ENCODE results near the gene TRPV5.
"Not testable (repeated sequence)": the region's sequence is repeated elsewhere in the genome, so short reads cannot be mapped to it uniquely, and the experiment has no call there.

The TRPV5 gene

DNA sequence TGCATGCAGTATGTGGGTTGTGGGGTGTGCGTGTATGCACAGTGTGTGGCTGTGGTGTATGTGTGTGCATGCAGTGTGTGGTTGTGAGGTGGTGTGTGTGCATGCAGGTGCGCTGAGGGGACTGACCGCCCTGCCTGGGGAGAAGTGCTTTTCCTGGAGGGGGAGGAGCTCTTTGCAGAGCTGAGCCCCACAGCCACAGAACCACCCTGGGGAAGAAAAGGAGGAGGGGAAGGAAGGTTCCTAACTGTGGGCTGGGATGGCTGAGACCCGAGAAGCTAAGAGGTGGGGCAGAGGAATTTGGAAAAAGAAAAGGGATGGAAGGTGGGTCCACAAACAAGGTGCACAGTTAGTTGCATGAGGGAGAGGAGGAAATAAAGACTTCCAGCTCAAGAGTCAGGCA is at the start of gene TRPV5:
Gene TRPV5, minus strand, starts transcription at position 123 of the 400 bp plus-strand sequence. CDS start 287 bp downstream, outside the sequence.
- no peak for DNase-seq

DNA sequence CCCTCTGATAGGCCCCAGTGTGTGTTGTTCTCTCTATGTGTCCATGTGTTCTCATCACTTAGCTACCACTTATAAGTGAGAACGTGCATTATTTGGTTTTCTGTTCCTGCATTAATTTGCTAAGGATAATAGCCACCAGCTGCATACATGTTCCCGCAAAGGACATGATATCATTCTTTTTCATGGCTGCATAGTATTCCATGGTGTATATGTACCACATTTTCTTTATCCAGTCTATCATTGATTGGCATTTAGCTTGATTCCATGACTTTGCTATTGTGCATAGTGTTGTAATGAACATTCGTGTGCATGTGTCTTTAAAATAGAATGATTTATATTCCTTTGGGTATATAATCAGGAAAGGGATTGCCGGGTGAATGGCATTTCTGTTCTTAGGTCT is 44.9 kb upstream of the TRPV5 start:
- DNase-seq: not testable (repeated sequence)

DNA sequence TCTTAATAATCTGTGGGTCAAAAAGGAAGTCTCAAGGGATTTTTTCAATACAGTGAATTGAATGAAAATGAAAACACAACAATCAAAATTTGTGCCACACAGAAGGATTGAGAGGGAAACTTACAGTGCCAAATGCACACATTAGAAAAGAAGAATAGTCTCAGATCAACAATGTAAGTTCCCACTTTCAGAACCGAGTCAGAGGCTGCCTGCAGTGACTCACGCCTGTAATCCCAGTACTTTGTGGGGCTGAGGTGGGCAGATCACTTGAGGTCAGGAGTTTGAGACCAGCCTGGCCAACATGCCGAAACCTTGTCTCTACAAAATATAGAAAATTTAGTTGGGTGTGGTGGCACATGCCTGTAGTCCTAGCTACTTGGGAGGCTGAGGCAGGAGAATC is 41.1 kb upstream of the TRPV5 start:
- no peak for DNase-seq

DNA sequence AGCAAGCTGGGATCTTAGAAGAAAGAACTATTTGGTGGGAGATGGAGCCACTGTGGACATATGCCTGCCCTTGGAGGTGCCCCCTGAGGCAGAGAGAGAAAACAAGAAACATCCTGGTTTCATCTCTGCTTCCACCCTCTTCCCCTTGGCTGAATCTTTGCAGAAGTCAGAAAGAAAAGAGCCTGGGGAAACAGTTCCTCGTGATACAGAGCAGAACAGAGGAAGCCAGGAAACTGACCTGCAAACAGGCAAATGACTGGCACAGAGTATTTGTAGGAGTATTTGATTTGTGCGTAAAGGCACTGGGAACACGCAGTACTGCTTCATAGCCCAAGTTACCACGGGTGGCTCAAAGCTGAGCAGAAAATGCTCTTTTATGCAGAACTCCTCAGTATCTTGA is 35.6 kb upstream of the TRPV5 start:
- DNase-seq: no peak

DNA sequence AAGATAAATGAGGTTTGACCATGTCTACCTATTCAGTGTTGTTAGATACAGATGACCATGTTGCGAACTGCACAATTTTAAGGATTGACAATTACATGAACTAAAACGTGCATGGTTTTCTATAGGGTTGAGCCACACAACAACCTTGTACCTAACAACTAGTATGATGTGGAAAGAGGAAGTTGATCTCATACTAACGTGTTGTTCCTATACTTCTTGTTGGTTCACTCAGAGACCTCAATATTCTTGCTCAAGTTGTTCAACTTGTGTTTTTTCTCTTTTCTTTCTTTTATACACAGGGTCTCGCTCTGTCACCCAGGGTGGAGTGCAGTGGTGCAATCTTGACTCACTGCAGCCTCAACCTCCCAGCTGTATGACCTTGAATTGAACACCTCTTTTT is 34.7 kb upstream of the TRPV5 start:
- no peak for DNase-seq

DNA sequence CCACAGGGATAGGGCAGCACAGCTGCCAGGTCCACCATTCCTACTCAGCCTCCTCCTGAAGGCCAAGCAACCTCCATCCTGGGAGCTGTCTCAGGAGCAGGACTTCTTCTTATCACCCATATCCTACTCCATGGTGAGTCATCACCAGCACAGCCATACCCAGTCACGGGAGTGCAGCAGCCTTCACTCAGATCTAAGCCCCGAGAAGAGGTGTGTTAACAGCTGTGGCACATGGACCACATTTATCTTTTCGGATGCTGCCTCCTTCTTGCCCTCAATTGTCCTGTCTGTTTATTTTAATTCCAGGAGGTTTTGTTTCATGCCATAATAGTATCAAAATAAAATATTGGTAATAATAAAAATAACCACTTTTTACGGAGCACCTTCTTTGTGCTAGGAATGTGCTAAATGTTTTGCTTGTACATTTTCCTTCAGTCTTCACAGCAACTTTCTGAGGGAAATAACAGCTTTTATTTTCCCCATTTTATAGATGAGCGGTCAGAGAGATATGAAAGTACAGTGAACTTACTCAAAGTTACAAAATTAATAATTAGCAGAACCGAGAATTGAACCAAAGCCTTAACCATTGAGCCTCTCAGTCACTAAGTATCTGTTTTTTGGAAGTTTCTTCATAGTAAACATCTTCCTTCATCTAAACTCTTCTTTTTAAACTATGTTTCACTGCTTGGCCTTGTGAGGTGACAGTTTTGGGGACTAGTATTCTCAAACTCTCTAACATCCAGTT is 31.1 kb upstream of the TRPV5 start:
- DNase-seq: no peak

DNA sequence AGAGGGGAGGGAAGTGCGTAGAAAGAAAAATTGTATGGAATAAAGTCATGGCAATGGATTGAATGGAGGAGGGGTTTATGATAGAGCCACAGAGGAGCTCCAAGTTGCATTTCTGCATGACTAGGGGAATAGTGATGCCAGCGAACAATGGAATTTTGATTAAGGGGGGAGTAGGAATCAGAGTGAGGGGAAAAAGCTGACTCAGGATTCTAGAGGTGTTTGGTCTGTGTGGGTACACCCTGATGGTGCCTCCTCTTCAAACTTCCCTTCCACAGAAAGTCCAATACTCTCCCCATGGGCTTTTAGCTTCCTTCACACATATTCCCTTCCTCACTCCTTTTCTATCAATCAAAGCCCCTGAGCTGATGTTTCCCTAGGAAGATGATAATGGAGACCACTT is 30.4 kb upstream of the TRPV5 start:
- DNase-seq: no peak

DNA sequence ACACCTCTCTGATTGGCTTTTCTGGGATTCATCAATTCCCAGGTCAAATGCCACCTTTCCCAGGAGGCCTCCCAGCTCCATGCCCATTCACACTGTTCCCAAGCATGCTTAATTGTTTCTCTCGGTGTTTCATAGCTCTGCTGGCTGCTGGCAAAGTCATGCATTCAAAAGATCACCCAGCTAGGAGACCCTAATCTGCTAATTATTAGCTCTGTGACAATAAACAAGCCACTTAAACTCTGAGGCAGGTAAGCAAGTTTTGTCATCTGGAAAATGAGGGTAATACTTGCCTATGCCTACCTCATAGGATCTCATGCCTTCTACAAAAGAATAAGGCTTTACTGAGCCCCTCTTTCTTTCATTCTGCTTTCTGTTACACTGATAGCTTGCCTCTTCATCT is 29.4 kb upstream of the TRPV5 start:
- DNase-seq: no peak

DNA sequence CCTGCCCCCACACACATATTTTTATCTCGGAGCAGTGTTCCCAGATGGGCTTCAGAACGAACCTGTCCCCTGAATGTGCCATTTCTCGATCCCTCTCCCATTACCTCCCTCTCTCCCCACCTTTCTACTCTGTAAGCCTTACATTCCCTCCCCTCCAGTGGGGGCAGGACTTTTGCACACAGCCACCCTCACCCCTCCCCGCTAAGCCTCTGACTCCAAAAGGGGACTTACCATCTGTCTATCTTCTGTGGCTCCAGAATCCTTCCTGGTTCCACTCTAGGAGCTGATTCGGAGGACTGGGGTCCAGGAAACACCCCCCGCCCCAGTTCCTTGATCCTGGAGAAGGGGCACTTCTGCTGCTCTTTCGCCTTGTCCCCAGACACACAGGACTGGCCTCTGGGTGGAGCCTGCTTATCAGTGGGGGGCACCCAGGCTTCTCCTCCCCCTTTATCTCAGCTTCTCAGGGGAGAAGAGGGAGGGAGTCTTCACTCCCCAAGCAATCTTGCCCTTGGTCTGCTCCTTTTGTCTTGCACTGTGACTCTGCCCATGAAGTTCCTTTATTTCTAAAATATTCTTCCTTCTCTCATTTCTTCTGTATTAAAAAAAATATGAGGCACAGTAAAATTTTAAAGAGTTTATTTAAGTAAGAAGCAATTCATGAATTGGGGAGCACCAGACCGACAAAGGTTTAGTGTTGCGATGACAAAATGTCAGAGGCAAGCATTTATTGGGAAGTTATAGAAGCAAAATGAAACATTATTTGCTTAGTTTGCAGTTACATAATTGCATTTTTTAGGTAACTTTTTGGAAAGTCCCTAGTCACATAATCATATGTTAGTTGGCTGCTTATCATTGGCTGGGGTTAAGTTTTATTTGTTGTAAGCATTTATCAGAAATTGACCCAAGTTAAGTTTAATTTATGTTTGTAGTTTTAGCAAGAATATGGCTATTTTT is 28.7 kb upstream of the TRPV5 start, which contains the start of gene KEL:
Gene KEL, minus strand, starts transcription at position 391 of the 954 bp plus-strand sequence. Its CDS starts 157 bp downstream, at position 234.
- DNase-seq: no peak

DNA sequence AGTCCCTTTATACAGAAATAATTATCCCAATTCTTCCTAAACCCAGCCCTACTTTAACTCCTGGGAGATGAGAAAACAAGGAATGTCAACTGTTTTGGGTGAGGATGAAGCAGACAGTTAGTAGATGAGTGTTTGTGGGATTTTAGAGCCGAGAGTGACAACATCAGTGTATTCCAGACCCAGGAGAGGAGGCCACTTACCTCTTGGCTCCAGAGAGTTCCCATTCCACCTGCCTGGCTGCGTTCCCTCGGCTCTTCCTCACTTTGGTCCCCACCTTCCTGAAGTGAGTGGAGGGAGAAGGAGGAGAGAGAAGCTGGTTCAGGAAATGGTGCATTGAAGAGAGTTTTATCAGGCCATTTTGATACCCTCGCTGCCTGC is 28.0 kb upstream of the TRPV5 start:
- no peak for DNase-seq

DNA sequence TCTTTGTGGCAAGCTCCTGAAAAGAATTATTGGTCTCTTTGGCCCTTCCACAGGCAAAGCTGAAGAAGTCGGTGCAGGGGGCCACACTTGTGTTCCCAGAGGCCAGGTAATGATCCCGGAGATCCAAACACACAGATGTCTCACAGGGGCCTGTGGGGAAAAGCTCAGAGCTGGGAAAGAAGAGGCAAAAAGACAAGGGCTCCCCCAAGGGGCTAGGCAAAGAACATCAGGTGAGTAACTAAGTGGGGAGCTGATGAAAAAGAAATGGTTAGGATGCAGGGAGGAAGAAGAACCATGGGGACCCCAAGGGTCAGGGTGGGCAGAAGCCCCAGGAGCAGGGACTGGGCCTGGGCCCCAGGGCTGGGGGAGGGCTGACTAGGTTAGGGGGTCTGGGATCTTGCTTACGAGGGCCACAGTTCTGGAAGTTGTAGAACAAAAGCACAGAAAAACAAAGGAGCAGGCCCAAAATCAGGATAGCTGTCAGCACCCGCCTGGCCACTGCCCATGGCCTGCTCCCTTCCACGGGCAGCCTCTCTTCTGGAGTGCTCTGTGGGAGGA is 27.5 kb upstream of the TRPV5 start:
- DNase-seq: no peak

DNA sequence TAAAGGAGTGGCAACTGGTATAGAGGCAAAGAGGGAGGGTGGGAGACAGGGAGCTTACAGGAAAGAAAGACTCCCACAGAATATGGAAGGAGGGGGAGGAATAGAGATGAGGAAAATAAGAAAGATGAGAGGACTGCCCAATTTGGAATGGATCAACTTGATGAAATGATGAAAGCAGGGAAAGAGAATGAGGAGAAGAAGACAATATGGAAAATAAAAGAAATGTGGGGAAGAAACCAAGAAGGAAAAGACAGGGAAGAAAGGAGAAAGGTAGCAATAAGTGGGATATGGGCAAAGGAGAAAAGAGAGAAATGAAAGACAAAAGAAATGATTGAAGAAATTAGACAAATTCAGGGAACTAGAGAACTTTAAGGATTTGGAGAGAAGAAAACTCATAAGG is 25.7 kb upstream of the TRPV5 start:
- DNase-seq: no peak

DNA sequence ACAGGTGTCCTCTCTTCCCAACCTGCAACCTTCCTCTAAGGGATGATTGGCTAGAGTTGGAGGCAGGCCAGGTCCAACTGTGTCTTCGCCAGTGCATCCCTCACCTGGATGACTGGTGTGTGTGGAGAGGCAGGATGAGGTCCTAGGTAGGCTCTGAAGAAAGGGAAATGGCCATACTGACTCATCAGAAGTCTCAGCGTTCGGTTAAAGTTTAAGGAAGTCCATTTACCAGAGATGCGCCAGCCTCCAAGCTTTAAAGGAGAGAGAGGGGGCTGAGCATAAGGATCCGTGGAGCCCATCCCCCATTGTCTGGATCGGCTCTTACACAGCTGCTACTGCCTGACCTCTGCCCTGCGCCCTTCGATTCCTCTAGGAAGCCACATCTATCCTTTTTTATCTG is 24.2 kb upstream of the TRPV5 start:
- DNase-seq: no peak

DNA sequence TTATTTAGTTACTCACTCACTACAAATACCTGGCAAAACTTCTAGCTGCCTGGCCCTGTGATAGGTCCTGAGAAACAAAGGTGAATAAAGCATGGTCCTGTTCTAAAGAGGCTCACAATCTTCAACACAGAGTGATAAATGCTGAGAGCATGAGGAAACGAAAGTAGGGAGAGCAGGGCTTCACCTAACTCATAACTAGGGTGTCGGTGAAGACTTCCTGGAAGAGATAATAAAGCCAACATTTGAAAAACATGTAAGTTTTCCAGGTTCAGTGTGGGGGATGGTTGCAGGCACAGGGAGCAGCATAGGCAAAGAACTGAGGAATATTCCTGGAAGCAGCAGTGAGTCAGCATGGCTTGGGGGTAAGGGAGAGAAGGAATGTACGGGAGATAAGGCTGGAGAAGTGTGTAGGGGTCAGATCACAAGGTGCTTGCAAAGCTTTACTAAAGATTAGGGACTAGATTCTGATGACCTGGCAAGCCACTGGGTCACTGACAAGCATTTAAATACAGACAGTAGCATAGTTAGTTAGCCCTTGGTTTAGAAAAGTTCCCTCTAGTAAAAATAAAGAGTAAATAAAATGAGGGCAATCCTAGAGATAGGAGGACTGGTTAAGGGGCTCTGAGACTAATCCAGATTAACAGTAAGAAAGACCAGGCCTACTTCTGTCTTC is 23.5 kb upstream of the TRPV5 start:
- DNase-seq: no peak

DNA sequence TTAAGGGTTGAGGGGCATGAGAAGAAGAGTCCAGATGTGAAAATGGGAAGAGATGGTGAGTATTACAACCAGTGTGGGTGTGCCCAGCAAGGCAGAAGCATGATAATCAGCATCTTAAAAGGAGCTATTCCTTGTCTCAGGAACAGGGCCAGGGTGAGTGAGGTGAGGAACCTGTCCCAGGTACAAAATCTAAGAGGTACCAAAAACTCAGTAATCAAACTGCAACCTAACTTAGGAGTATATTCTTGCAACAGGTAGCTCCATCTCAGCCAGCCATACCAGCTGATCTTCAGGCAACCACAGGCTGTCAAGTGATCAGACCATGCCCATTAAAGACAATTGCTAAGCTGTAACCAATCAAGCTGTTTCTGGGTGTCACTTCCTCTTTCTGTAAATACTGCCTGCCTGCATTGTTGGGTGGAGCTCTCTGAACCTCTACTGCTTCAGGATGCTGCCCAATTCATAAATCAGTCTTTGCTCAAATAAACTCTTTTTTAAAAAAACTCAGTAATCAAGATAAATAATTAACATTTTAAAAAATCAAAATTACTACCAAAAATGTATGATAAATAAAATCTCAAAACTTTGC is 21.2 kb upstream of the TRPV5 start:
- no peak for DNase-seq

DNA sequence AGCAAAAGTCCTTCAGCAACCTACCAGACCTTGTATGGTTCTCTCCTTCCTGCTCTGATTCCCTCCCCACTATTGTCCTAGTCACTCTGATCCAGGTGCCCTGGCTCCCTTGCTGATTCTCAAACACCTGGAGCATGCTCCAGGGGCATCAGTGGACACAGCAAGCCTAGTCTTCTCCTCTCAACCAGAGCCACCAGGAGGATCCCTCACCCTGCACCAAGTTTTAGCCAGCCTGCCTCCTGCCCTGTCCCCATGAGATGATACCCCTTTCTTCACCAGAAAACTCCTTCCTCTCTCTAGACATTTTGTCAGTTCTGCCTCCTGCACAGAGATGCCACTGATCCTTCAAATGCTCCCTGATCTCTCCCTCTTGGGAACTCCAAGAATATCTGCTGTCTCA is 16.7 kb upstream of the TRPV5 start:
- DNase-seq: no peak

DNA sequence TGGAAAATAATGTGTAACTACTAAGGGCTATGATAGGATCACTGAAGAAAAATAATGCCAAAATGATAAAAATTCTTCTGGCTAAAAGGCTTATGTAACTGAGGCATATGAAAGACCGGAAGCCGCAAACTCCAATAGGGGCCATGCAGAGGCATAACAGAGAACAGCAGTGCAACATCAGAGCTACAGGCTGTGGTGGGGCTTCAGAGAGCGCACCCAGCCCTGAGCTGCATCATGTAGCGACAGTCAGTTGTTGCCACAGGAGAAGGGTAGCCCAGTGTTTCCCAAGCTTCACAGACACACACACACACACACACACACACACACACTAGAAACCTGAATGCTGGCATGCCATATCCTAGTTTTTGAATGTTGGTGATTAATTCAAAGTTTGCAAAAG is 15.1 kb upstream of the TRPV5 start:
- no peak for DNase-seq

DNA sequence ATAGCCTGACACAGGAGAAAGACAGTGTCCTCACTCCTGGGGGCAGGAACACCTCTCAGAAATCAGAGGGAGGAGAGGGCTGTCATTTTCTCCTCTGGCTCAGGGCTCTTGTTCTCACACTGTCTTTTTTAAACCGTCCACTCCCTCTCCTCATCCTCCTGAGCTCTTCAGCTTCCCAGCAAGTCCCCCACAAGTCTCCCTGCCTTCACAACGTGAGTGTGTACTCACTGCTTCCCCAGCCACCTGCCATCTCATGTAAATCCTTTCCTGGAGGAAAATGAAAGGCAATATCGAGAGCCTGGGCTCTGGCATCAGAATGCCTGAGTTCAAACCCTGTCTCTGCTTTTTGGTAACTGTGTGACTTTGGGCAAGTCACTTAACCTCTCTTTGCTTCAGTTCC is 11.5 kb upstream of the TRPV5 start:
- no peak for DNase-seq

DNA sequence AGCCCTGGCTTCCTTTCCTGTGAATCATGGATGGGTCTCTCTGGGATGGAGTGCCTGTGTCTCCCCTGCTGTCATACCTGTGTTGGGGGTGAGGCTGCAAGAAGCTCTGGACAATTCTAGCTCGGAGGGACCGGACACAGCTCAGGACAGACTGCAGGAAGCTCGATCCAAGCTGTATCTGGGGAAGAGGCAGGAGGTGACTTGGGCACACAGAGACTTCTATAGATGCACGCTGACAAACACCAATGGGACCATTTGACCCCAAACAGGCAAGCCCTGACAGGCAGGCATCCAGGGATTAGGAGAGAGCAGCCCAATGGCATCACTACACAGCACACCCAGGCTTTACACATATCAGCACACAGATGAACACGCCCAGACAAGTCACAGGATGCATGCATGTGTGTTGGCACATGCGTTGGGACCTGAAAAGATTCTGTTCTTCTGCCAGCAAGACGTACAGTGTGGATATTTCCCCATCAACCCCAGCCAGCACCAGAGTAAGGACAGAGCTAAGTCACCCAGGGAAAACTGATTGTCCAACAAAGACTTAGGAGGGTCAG is 10.2 kb upstream of the TRPV5 start:
- no peak for DNase-seq

DNA sequence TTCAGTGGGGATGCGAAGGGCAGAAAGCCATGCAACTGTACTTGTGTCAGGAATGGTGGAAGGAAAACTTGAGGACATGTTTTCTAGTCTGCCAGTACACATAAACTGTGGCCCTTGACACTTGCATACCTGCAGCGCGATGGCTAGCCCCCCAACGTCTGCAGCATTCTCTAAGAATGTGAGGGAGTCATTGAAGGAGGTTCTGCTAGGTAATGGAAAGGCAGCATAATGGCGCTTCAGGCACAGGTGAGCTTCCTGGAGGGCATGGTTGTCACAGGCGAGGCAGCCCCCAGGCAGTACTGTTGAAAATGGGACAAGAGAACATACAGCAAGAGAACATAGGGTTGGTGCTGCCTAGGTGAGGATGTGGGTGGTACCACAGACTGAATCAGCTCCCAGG is 9.2 kb upstream of the TRPV5 start:
- DNase-seq: no peak

DNA sequence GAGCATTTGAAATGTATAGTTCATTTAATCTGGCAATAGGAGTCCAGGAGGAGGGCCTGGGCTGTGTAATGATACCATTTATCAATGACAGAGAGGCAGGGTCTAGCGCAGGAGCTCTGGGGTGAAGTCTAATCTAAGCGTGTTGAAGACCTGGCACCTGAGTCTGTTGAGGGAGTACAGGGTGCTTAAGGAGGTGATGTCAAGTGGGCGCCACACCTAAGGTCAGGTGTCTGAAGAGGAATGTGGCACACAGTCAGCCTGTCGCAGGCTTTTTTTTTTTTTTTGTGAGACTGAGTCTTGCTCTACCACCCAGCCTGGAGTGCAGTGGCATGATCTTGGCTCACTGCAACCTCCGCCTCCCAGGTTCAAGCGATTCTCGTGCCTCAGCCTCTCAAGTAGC is 8.0 kb upstream of the TRPV5 start:
- DNase-seq: no peak

DNA sequence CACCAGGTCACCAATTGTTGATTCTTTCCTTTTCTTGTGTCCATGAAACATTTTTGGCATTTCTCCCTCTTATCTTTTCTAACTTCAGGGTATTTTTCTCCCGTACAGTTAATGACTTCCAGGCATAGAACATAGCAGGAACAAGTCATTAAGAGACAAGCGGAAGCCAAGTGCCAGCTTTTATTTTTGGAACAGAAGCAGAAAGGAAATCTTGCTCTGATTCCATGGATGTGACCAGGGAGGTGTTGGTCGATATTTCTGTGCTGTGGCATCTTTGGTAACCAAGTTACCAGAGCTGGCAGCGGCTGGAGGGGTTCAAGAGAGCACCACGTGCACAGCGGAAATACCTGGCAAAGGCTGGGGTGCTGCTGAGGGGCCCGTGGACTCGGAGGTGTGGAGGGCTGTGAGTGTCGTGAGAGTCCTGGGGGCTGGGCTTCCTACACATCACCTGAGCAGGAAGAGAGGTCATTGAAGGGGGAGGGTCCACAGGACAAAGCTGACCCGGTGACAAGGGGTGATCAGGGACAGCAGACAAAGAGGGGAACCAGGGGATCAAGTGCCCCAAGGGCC is 7.5 kb upstream of the TRPV5 start:
- no peak for DNase-seq

Data from NCI-H2227 treated with DMSO at 0.1 percent for 48 hours (cell line).